GM21423 (cell line): Measurements from ENCODE around the gene KCNK5.

Experiments used
- ATAC-seq: cut with Tn5 transposase; IDR thresholded peaks from one replicate; pipeline ENCODE4 v1.9.1; 2021; ENCODE audit warnings: mild to moderate bottlenecking, moderate library complexity; ENCODE audit not compliant: unreplicated experiment

Gene KCNK5, protein sequence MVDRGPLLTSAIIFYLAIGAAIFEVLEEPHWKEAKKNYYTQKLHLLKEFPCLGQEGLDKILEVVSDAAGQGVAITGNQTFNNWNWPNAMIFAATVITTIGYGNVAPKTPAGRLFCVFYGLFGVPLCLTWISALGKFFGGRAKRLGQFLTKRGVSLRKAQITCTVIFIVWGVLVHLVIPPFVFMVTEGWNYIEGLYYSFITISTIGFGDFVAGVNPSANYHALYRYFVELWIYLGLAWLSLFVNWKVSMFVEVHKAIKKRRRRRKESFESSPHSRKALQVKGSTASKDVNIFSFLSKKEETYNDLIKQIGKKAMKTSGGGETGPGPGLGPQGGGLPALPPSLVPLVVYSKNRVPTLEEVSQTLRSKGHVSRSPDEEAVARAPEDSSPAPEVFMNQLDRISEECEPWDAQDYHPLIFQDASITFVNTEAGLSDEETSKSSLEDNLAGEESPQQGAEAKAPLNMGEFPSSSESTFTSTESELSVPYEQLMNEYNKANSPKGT

GRCh38 chr6:39228992-39229767 is at the start of gene KCNK5:
TSS of gene KCNK5 (minus strand) at chr6:39229475. CDS start at chr6:39229111, 364 bp downstream.
- peak; percentile 50 for ATAC-seq

- no peak for ATAC-seq
Observed at GRCh38 chr6:39276379-39276995, 47.2 kb upstream of the KCNK5 start.

DNA sequence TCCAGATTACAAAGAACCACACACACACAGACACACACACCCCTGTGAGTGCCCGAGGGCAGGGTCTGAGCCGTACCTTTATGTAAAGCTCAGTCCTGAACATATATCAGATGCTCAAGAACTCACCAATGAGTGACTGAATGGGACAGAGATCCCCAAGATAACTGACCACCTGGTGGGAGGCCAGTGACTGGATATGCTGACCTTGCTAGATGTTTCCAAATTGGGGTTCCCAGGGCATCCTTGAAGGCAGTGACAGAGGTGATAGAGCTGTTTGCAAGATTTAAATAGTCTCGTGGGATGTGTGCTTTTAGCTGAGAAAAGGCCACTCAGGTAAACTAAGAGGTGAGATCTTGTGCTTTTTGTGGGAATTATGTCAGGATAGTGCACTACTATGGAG is 45.6 kb upstream of the KCNK5 start:
- no peak for ATAC-seq

DNA sequence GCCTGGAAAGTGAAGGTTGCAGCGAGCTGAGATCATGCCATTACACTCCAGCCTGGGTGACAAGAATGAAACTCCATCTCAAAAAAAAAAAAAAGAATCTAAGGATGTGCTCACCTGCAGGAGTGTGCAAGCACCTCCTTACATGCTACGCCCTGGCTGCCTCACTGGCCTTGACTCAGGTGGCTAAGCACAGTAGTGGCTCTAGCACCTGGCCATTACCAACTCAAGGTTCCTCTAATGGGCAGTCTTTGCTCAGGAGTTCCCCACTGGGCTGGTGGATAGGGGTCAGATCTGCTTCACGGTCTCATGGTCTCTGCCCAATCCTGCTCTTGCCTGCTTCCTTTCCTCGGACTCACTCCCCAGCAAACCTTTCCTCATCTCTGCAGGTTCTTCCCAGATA is 45.2 kb upstream of the KCNK5 start:
- no peak for ATAC-seq

DNA sequence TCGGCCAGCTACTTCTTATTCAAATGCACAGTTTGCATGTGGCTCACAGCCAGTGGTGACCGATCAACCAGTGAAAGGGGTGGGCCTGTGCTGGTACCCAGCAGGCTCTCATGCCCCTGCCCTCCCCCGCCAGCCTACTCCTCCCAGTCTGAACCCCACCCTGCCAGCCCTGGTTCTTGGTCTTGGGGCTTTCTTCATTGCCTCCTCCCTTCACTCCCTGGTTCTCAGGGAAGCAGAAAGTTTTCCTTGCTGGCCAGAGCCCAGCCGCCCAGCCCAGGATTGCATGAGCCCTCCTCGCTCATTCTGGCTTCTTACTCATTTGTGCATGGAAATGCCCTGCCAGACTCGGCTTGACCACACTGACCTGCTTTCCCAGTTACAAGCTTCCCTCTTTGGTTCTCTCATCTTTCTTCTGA is 44.1 kb upstream of the KCNK5 start:
- no peak for ATAC-seq

GRCh38 chr6:39269961-39270360 is 40.7 kb upstream of the KCNK5 start:
- ATAC-seq: no peak

DNA sequence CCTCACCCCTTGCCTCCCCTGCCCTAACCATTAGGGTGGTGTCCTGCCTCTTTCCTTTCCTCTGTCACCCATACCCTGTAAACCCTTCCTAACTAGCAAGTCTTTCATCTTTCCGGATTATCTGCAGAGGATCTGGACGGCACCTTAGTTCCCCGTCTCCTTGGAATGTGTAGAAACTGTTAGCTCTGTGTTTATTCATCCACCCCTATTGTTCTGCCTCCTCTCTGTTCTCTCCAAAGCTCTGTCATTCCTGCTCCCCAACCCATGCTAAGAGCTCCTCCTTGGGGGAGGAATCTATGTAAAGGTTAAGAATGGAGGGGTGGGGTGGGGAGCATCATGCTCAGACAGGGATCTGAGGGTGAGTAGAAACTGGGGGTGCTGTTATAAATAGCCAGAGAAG is 39.4 kb upstream of the KCNK5 start:
- no peak for ATAC-seq

GRCh38 chr6:39268171-39268570 is 38.9 kb upstream of the KCNK5 start:
- no peak for ATAC-seq

DNA sequence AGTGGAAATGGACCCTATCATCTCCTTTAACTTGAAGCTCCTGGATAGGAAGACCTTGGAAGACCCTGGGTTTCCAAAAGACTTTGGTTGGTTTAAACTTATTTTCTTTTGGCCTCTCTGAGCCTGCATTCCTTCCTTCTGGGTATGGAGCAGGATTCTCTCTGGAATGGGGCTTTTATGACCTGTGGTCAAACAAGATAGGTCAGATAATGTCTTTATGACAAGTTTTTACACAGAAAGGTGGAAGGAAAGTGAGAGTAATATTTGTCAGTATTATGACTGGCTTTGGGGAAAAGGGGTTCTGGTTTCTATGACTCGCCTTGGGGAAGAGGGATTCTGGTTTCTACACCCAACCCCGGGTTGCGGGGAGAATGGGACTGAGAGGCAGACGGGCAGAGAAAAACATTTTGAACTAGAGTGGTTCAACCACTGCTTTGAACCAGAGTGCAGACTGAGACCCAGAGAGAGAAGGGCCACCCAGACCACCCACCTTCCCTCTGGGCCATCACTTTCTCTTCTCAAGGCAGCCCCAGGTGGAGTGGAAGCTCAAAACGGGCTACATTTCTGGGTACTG is 37.6 kb upstream of the KCNK5 start:
- ATAC-seq: no peak

GRCh38 chr6:39266375-39266774 is 37.1 kb upstream of the KCNK5 start:
- ATAC-seq: no peak

GRCh38 chr6:39263303-39264037 is 34.2 kb upstream of the KCNK5 start:
- ATAC-seq: no peak

DNA sequence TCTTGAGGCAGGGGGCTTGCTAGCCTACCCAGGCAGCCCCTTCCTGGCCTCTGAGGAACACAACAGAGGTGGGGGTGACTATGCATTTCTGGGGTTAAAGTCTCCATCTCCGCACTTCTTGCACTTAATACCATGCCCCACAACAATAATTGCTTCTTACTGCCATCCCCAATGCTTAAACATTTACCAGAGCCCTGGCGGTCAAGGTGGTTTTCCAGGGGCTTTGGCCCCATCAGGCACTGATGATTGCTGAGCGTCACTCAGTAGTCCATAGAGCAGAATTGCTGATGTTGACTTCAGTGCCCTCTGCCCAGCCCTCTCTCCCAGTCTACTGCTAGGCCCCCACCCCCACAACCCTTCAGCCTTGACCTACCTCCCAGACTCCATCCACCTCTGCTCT is 32.5 kb upstream of the KCNK5 start:
- ATAC-seq: no peak

DNA sequence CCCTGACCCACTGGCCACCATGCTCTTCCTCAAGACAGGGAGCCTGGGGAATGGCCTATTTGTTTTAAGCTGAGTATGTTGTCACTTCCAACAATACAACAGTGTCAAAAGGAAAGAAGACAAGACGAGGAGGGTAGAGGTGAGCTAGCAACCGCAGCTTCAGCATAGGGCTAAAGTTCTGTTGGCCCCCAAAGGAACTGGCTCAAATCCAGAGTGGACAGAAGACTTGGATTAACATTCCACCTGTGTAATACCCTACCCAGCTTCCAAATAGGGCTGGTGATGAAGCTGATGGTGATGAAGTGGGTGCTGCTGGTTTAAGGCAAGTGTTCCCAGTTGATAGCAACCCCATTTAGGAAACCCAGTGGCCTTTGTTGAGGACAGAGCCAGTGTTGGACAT is 31.7 kb upstream of the KCNK5 start:
- ATAC-seq: no peak

DNA sequence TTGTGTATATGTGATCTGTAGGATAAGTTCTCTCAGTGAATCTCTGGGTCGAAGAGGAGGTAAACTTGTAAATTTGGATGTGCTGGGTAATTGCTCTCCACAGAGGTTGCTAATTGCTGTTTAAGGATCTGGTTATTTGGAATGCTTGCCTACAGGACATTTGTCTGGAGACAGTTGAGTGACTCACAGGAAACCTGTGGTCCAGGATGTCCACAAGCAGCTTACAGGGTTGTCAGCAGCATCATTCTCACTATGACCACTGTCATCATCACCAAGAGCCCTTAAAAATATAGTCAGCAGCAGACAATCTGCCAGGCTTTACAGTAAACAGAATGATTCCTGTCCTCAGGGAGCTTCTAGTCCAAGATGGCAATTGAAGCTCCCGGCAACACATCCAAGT is 31.2 kb upstream of the KCNK5 start:
- ATAC-seq: no peak

GRCh38 chr6:39256294-39256940 is 27.1 kb upstream of the KCNK5 start:
- ATAC-seq: no peak

GRCh38 chr6:39254999-39255535 is 25.8 kb upstream of the KCNK5 start:
- ATAC-seq: no peak

GRCh38 chr6:39251406-39251805 is 22.1 kb upstream of the KCNK5 start:
- no peak for ATAC-seq

- ATAC-seq: no peak
Observed at GRCh38 chr6:39250507-39250906, 21.2 kb upstream of the KCNK5 start.

DNA sequence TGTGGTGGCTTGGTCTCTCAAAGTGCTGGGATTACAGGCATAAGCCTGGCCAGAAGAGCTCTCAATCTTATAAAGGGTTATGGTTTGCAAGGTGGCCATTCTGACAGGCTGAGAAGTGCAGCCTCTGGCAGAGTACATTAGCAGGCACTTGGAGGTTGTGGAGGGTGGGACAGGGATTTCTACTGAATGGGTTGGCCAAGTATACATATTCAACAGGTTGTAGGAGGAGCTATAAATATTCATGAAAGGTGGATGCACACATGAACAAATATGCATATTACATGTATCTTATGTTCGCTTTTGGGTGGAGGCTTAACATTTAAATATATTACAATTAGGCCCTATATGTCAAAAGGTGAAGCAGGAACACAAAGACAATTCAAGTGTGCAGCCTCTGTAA is 20.0 kb upstream of the KCNK5 start:
- no peak for ATAC-seq

DNA sequence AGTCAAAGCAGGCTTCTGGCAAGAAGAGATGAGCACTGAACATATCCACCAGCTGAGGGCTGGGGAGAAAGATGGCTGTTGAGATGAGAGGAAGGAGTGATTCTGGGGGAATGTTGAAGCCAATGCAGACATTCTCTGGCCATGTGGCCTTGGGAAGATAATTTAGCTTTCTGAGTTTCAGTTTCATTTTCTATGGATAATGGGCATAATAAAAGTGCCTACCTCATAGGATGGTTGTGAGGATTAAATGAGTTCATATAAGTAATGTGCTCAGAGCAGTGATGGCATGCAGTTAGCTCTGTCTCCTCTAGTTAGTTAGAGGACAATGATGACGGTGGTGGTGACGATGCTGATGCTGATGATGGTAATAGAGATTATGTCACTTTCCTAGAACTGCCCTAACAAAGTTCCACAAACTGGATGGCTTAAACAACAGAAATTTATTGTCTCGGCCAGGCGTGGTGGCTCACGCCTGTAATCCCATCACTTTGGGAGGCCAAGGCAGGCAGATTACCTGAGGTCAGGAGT is 18.5 kb upstream of the KCNK5 start:
- no peak for ATAC-seq
